Large intestine (tissue), 3 donors: ENCODE measurements around the gene LPIN3. TPM values are rescaled to one million over a fixed set of nuclear protein-coding genes. Genes with fewer than 3 reads are reported as not detected.

Source experiments
- DNase-seq, 2 donors: peaks; one replicate each; pipeline versions ENCODE4 v3.0.0 to v3.0.0-alpha.2; 2013
- H3K27ac ChIP-seq: one replicate; pipeline ENCODE4 v1.5.1; 2013; ENCODE audit warnings: low read length
- H3K27me3 ChIP-seq: 2 replicates; pipeline ENCODE4 v1.6.1; 2013; ENCODE audit warnings: low read length; ENCODE audit not compliant: control insufficient read depth, insufficient read depth
- H3K36me3 ChIP-seq: 2 replicates; pipeline ENCODE4 v1.6.1; 2013; ENCODE audit warnings: low read length; ENCODE audit not compliant: control insufficient read depth, insufficient read depth
- H3K4me1 ChIP-seq: one replicate; pipeline ENCODE4 v1.6.1; 2013; ENCODE audit warnings: low read length; ENCODE audit not compliant: control insufficient read depth, insufficient read depth
- H3K4me3 ChIP-seq: one replicate; pipeline ENCODE4 v1.5.1; 2013; ENCODE audit warnings: low read length
- H3K9me3 ChIP-seq: one replicate; pipeline ENCODE4 v1.6.1; 2013; ENCODE audit warnings: mild to moderate bottlenecking, low read depth, low read length, moderate library complexity; ENCODE audit not compliant: control insufficient read depth
- WGBS: methylation state at CpG from one replicate; pipeline ENCODE4 v1.1.5; 2013; ENCODE audit warnings: low lambda C conversion rate; ENCODE audit not compliant: insufficient coverage; 5-methylcytosine and 5-hydroxymethylcytosine counted together
- polyA plus RNA-seq: library from polyadenylated mRNA; unstranded; fragments of 120-200 nt; gene quantifications from one replicate; pipeline ENCODE4 v1.2.1, GENCODE V29; 2013

LPIN3 gene
- polyA plus RNA-seq, 1 donor: 54.5 TPM

DNA sequence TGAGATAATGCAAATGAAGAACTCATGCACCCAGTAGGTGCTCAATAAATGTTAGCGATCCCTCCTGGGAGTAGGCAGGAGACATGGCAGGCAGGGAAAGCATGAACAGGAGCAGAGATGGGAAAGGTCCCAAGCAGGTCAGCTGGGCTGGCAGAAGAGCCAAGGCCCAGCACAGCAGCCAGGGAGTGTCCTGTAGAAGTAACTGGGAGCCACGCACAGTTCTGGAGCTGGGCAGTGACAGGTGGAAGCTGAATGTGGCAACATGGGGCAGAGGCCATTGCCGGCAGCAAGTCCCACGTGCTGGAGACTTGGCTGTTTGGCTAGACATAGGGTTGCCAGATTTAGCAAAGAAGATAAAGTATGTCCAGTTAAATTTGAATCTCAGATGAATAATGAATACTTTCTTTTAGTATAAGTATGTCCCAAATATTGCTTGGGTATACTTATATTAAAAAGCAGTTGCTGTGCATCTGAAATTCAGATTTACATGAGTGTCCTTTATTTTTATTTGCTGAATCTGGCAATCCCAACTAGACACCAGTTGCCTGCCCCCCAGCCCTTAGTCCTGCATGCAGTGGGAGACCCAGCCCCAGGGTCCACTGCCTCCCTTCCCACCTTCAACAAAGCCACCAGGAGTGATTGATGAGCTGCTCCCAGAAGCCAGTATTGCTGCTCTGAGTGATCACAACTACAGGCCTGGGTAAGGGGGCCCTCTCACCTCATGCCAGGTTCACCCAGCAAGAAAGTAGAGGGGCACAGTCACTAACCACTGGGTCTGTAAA, 3.7 kb upstream of the LPIN3 start:
- H3K27ac ChIP-seq: no peak overlapping the region
- WGBS: no CpG with 5 or more reads among the region's 4 CpGs
- no peaks in the 10 kb centered on the region for H3K9me3 ChIP-seq
- peaks cover 12% of the 10 kb centered on the region for H3K4me1 ChIP-seq
- DNase-seq: no peak
- H3K4me3 ChIP-seq: no peak overlapping the region
- H3K27me3 ChIP-seq: no peaks in the 10 kb centered on the region
- no peaks in the 10 kb centered on the region for H3K36me3 ChIP-seq

DNA sequence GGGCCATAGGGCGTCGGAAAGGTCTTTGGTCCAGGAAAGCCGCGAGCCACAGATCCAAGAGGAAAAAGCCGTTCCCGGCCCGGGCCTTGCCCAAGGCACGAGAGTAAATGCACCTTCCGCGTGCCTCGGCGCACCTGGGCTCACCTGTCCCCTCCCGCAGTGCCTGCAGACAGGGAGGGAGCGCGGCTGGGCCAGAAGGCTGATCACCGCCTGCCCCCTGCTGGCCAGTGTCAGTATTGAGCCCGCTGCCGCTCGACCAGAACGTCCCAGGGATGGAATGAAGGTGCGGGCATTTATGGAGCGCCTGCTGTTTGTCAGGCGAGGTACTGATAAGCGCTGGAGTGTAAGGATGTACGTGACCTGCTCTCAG, 679 bp upstream of the LPIN3 start:
- Histone ChIP-seq H3K27ac (peak overlapping the region; percentile 90), H3K4me3 (peak overlapping the region; percentile 43), H3K27me3 (no peaks in the 10 kb centered on the region), H3K4me1 (peaks cover 33% of the 10 kb centered on the region), H3K9me3 (no peaks in the 10 kb centered on the region), H3K36me3 (no peaks in the 10 kb centered on the region)
- DNase-seq: peak; percentile 94 to 98
- WGBS: no CpG with 5 or more reads among the region's 25 CpGs

DNA sequence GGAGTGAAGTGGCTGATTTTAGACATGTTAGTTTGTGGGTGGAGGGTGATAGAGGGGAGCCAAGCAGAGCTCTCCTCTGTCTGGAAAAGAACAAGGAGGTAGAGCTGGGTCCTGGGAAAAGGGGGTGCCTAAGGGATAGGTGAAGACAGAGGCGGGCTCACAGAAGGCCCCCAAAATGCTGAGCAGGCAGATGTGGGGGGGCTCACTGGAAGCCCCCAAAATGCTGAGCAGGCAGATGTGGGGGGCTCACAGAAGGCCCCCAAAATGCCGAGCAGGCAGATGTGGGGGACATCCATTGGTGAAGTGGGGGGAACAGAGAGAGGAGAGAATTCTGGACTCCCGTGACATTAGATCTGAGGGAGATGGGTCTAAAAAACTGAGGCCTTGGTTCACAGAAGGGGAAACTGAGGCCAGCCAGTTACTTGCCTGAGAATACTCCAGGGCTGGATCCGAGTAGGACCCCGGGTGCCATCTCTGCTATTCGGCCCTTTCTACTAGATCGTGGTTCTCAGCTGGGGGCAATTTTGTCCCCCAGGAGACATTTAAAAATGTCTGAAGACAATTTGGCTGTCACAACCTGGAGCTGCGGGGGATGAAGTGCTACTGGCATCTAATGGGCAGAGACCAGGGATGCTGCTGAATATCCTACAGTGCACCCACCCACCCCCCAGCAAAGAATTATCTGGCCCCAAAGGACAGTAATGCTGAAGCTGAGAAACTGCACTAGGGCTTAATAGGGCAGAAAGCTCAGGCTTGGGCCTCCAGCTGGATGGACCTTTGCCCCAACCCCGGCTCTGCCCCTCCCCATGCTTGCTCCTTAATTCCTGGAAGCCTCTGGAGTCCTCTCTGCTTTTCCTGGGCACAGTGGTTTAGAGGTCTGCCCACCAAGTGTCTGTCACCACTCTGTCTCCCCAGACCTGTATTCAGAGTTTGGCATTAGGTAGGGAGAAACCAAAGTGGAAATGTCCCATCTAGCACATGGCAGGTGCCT, 2.1 kb downstream of the LPIN3 start:
- H3K27me3 ChIP-seq: no peaks in the 10 kb centered on the region
- DNase-seq: peak; percentile 60 to 77
- H3K9me3 ChIP-seq: no peaks in the 10 kb centered on the region
- no peak overlapping the region for H3K4me3 ChIP-seq
- H3K36me3 ChIP-seq: peaks cover 21% of the 10 kb centered on the region
- peaks cover 33% of the 10 kb centered on the region for H3K4me1 ChIP-seq
- WGBS: no CpG with 5 or more reads among the region's 9 CpGs
- H3K27ac ChIP-seq: peak overlapping the region; percentile 42

DNA sequence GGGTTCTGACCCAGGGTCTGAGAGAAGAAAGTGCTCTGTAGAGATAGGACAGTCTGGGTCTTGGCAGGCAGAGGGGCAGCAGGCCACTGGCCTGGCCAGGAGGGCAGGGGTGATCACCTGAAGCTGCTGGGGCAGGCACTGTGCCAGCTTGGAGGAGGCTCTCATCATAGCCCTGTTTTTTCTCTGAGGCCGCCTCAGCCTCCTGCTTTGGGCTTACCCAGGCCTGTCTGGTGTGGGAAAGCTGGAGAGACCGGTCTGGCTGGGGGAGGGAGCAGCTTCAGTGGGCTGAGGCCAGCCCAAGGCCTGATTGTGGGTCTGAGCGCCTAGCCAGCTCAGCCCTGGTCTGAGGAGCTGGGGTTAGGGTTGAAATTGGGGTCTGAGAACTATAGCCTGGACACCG, 3.9 kb downstream of the LPIN3 start:
- Histone ChIP-seq H3K9me3 (no peaks in the 10 kb centered on the region), H3K27ac (no peak overlapping the region), H3K36me3 (peaks cover 32% of the 10 kb centered on the region), H3K4me1 (peaks cover 30% of the 10 kb centered on the region), H3K4me3 (no peak overlapping the region), H3K27me3 (no peaks in the 10 kb centered on the region)
- no CpG with 5 or more reads among the region's 4 CpGs for WGBS
- no peak for DNase-seq

DNA sequence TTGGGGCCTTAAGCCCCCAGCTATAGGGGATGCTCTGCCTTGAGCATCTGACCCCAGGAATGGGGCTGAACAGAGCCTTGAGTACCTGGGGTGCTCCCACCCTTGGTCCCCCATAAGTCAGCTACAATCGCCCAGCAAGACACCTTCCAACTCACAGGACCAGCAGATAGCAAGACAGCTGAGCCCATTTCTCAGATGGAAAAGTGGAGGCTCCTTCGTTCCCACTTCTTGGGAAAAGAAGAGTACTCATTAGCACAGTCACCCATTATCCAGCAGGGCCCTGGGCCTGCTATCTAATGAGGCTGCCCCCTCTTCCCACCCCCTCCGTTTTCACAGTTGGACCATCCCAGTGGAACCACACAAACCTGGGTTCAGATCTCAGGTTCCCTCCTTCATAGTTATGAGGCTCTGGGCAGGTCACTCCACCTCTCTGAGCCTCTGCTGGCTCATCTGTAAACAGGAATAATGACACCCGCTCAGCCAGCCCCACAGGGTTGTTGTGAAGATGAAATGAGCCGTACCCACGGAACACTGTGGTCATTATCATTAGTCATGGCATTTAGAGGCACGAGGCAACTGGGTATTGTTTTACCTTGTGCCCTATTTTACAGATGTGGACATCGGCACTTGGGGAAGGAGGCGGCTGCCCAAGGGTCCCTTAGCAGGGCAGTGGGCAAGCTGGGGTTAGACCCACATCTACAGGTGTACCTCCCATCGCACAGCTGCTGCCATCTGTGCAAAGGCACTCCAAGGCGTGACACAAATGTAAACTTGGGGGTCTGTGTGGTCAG, 4.5 kb downstream of the LPIN3 start:
- Histone ChIP-seq H3K4me3 (no peak overlapping the region), H3K9me3 (no peaks in the 10 kb centered on the region), H3K36me3 (peaks cover 38% of the 10 kb centered on the region)

DNA sequence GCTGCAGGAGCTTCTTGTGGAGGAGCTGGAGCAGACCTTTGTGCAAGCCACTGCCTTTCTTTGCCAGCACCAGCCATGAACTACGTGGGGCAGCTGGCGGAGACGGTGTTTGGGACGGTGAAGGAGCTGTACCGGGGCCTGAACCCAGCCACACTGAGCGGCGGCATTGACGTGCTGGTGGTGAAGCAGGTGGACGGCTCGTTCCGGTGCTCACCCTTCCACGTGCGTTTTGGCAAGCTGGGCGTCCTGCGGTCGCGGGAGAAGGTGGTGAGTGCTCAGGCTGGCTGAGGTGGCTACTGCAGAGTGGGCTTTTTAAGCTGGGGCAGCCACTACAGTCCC, 5.1 kb downstream of the LPIN3 start:
- WGBS: no CpG with 5 or more reads among the region's 17 CpGs

More for the DNA sequence above, 4.5 kb downstream of the LPIN3 start:
- Histone ChIP-seq H3K27me3 (no peaks in the 10 kb centered on the region), H3K4me1 (peaks cover 26% of the 10 kb centered on the region), H3K27ac (no peak overlapping the region)
- no CpG with 5 or more reads among the region's 11 CpGs for WGBS
- DNase-seq: no peak

DNA sequence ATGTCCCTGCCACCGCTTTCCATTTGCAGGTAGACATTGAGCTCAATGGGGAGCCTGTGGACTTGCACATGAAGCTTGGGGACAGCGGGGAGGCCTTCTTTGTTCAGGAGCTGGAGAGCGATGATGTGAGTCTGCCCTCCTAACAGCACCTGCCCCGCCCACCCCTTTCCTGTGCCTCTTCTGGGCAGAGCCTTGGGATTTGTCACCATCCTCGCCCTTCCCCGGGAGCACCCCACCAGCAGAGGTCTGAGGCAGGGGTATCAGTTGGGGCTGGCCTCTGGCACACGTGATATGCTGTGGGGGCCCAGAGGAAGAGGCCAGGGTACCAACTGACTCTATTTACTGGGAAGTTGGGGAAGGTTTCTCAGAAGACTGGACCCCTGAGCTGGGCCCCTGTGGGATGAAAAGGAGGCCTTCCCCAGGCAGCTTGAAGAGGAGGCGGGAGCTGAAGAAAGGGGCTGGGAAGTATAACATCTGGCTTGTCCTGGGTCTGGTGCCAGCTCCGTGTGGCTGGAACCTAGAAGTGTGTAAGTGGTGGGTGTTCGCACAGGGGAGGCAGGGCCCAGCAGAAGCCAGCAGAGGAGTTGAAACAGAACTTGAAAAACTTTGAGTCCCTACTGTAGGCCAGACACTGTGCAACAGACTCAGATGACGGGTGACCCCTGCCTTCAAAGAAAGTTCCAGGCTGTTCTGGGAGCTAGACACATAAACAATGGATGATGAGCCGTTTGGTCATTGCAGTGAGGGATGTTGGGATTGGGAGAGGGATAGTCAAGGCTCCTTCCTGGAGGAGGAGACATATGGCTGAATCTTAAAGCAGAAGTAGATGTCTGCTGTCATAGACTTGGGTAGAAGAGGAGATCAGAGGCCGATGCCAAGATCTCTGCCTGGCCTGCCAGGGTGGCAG, 7.2 kb downstream of the LPIN3 start:
- no peak for DNase-seq
- WGBS: no CpG with 5 or more reads among the region's 13 CpGs
- Histone ChIP-seq H3K4me3 (no peak overlapping the region), H3K27me3 (no peaks in the 10 kb centered on the region), H3K36me3 (peaks cover 56% of the 10 kb centered on the region), H3K4me1 (peaks cover 14% of the 10 kb centered on the region), H3K9me3 (no peaks in the 10 kb centered on the region), H3K27ac (no peak overlapping the region)

More for the DNA sequence above, 5.1 kb downstream of the LPIN3 start:
- Histone ChIP-seq H3K9me3 (no peaks in the 10 kb centered on the region), H3K36me3 (peaks cover 42% of the 10 kb centered on the region), H3K4me3 (no peak overlapping the region), H3K4me1 (peaks cover 26% of the 10 kb centered on the region), H3K27me3 (no peaks in the 10 kb centered on the region), H3K27ac (no peak overlapping the region)
- DNase-seq: no peak

DNA sequence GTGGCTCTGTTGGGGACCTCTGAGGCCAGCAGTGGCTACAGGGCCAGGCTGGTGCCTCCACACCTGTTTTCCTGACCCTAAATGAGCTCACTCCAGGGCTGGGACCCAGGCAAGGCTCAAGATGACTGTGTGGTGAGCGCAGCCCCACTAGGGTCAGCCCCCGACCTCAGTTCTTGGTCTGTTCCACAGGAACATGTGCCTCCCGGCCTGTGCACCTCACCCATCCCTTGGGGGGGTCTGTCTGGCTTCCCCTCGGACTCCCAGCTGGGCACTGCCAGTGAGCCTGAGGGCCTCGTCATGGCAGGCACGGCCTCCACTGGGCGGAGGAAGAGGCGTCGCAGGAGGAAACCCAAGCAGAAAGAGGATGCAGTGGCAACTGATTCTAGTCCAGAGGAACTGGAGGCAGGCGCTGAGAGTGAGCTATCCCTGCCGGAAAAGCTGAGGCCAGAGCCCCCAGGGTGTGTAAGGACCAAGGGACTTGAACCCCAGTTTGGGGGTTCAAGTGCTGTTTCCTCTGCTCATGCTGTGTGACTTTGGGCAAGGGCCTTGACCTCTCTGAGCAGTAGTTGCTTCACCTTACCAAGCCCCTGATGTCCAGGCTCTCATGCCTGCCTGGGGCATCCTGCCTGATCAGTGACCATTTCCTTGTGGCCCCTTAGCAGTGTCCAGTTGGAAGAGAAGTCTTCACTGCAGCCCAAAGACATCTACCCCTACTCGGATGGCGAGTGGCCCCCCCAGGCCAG, 8.0 kb downstream of the LPIN3 start:
- no peaks in the 10 kb centered on the region for H3K9me3 ChIP-seq
- H3K4me3 ChIP-seq: no peak overlapping the region
- peaks cover 5% of the 10 kb centered on the region for H3K4me1 ChIP-seq
- WGBS: no CpG with 5 or more reads among the region's 13 CpGs
- DNase-seq: no peak
- H3K27me3 ChIP-seq: no peaks in the 10 kb centered on the region
- peaks cover 62% of the 10 kb centered on the region for H3K36me3 ChIP-seq
- no peak overlapping the region for H3K27ac ChIP-seq

DNA sequence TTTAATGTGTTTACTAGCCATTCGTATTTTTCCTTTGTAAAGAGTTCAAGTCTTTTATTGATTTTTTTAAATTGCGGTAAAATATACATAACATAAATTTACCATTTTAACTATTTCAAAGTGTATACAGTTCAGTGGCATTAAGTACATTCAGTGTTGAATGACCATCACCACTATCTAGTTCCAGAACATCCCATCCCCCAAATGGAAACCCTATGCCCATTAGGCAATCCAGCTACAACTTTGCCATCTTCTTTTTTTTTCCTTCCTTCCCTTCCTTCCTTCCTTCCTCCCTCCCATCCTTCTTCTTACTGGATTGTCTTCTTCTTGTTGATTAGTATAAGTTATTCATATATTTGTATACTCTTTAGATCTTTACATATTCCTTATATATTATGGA, 8.6 kb downstream of the LPIN3 start:
- H3K36me3 ChIP-seq: peaks cover 69% of the 10 kb centered on the region
- peaks cover 4% of the 10 kb centered on the region for H3K4me1 ChIP-seq
- 100% methylated on average over 1 of the region's 2 CpGs for WGBS
- DNase-seq: no peak
- no peak overlapping the region for H3K4me3 ChIP-seq
- H3K27ac ChIP-seq: no peak overlapping the region
- no peaks in the 10 kb centered on the region for H3K9me3 ChIP-seq
- no peaks in the 10 kb centered on the region for H3K27me3 ChIP-seq
